Measurements from ENCODE around the gene MUS81. TPM values are rescaled to one million over a fixed set of nuclear protein-coding genes. Genes with fewer than 3 reads are reported as not detected.
A peak's percentile ranks its signal among the peaks of the same experiment; 100 is the strongest.

MUS81 gene
- total and polyA plus RNA-seq, 2 of the 13 experiments (the other 11 are each of a cell fraction or from before 2014, with no cell fraction given) = 25.6 to 30.2 TPM

- TF ChIP-seq AKNA (CRISPR knock-in tag; IDR thresholded peaks at IDR 0.05; ENCODE audit: borderline replicate concordance) (no peak), RELA (CRISPR knock-in tag; IDR thresholded peaks at IDR 0.05) (no peak), FOXA1 (IDR thresholded peaks at IDR 0.05) (no peak), FOXA1 (CRISPR knock-in tag; IDR thresholded peaks at IDR 0.05) (peak; percentile 21; the same call in 1 of the 2 replicates), ZNF431 (CRISPR knock-in tag; IDR thresholded peaks at IDR 0.05; ENCODE audit: borderline replicate concordance, low read depth) (no peak), TFDP2 (CRISPR knock-in tag; IDR thresholded peaks at IDR 0.05) (peak; percentile 79), ZNF331 (CRISPR knock-in tag; IDR thresholded peaks at IDR 0.05) (peak; percentile 83), ZNF816 (CRISPR knock-in tag; IDR thresholded peaks at IDR 0.05; ENCODE audit: borderline replicate concordance) (peak; percentile 82; the same call in 1 of the 2 replicates), ZBTB14 (CRISPR knock-in tag; IDR thresholded peaks at IDR 0.05) (no peak), ATAD3A (CRISPR knock-in tag; IDR thresholded peaks at IDR 0.05) (no peak), PHF20 (CRISPR knock-in tag; IDR thresholded peaks at IDR 0.05) (peak; percentile 89), ZNF430 (CRISPR knock-in tag; IDR thresholded peaks at IDR 0.05) (peak; percentile 62; the same call in 1 of the 2 replicates), ZNF253 (CRISPR knock-in tag; IDR thresholded peaks at IDR 0.05; ENCODE audit: borderline replicate concordance) (no peak), SP140L (CRISPR knock-in tag; IDR thresholded peaks at IDR 0.05; ENCODE audit: borderline replicate concordance) (0 out of 2 replicates have a peak, but pooled peaks have one; percentile 26), KLF6 (CRISPR knock-in tag; IDR thresholded peaks at IDR 0.05) (peak; percentile 84; the same call in 1 of the 2 replicates), DDIT3 (CRISPR knock-in tag; IDR thresholded peaks at IDR 0.05) (no peak), ZBTB7B (CRISPR knock-in tag; IDR thresholded peaks at IDR 0.05) (peak; percentile 85; the same call in 1 of the 2 replicates)
Measured at GRCh38 chr11:65860278-65861164, at the start of gene MUS81 (continued).

Measured in HepG2 (cell line).